ENCODE measurements around the gene GSTM2. TPM values are rescaled to one million over a fixed set of nuclear protein-coding genes. Genes with fewer than 3 reads are reported as not detected.

GSTM2 gene
- total RNA-seq, 1 experiment from 2014 or later: 5.9 TPM

GRCh38 chr1:109659145-109659544, 8.7 kb upstream of the GSTM2 start:
- Histone ChIP-seq H3K27ac (ENCODE audit: low read depth, low read length) (no peak overlapping the region), H3K27me3 (ENCODE audit: insufficient read depth, low read length) (no peaks in the 10 kb centered on the region), H3K4me2 (ENCODE audit: low read length) (no peak overlapping the region), H3K36me3 (ENCODE audit: control insufficient read depth in 1 of 2, insufficient read depth in 2 of 2, low read length in 2 of 2) (no peaks in the 10 kb centered on the region; a peak in 1 of 4 replicates), H2AFZ (ENCODE audit: low read depth, low read length, poor library complexity, severe bottlenecking) (no peak overlapping the region), H3K9me3 (ENCODE audit: control insufficient read depth in 1 of 2, insufficient read depth in 1 of 2, low read depth in 1 of 2, low read length in 2 of 2) (no peaks in the 10 kb centered on the region), H3K4me1 (ENCODE audit: control insufficient read depth in 1 of 2, insufficient read depth in 2 of 2, low read length in 2 of 2) (peaks cover 0 to 27% of the 10 kb centered on the region in 2 experiments; a peak in 3 of 4 replicates), H3K9me2 (ENCODE audit: insufficient read depth) (no peaks in the 10 kb centered on the region), H3K79me2 (ENCODE audit: insufficient read depth, low read length) (no peaks in the 10 kb centered on the region), H3K9ac (ENCODE audit: low read length) (no peak overlapping the region), H3K4me3 (replicated peaks in 1 of 2; ENCODE audit: low read depth in 1 of 2, low read length in 2 of 2) (no peak overlapping the region), H4K20me1 (ENCODE audit: insufficient read depth) (no peaks in the 10 kb centered on the region)
- intact Hi-C loops (cut with micrococcal nuclease): no loop called here
- ChIA-PET RAD21 (ENCODE audit: low non-redundant PET in 1 of 2, low total read pairs in 2 of 2, uncharacterized antibody in 2 of 2, unreplicated experiment in 2 of 2) (no interaction called here), CTCF (no interaction called here), POLR2A (no interaction called here)
- DNase-seq (ENCODE audit: low read depth, low spot score): no peak
- TF ChIP-seq SP1 (IDR thresholded peaks at IDR 0.05; ENCODE audit: low read depth): no peak
- TF ChIP-seq ELF1 (IDR thresholded peaks at IDR 0.05; ENCODE audit: borderline replicate concordance, low read depth): no peak
- no peak for TF ChIP-seq REST (IDR thresholded peaks at IDR 0.05; ENCODE audit: low read depth)
- TF ChIP-seq CEBPB (IDR thresholded peaks at IDR 0.05; ENCODE audit: low read depth): no peak
- TF ChIP-seq TCF7L2 (IDR thresholded peaks at IDR 0.05; ENCODE audit: borderline replicate concordance, extremely low read depth, insufficient read depth, insufficient read length): no peak
- no peak for TF ChIP-seq POLR2AphosphoS5 (IDR thresholded peaks at IDR 0.05; ENCODE audit: low read depth, low read length)
- no peak for TF ChIP-seq POLR2A (IDR thresholded peaks at IDR 0.05; ENCODE audit: borderline replicate concordance, extremely low read depth, insufficient read depth, insufficient read length)
- no peak for TF ChIP-seq FOSL1 (IDR thresholded peaks at IDR 0.05; ENCODE audit: low read depth)
- TF ChIP-seq ZNF274 (IDR thresholded peaks at IDR 0.05; ENCODE audit: low read depth, low read length): no peak
- TF ChIP-seq SIN3A (IDR thresholded peaks at IDR 0.05; ENCODE audit: low read depth): no peak
- no peak for TF ChIP-seq ZFX (IDR thresholded peaks at IDR 0.05)
- no peak for TF ChIP-seq RAD21 (IDR thresholded peaks at IDR 0.05; ENCODE audit: low read depth)
- TF ChIP-seq EZH2phosphoT487 (IDR thresholded peaks at IDR 0.05; ENCODE audit: borderline replicate concordance): no peak
- no peak for TF ChIP-seq ZBTB33 (IDR thresholded peaks at IDR 0.05; ENCODE audit: extremely low read depth, insufficient replicate concordance, low read length)
- TF ChIP-seq CTCF (IDR thresholded peaks at IDR 0.05 in 2 of 3, conservative IDR thresholded peaks at IDR 0.05 in 1 of 3; ENCODE audit: borderline replicate concordance in 1 of 3, insufficient read depth in 1 of 3, low read depth in 2 of 3, low read length in 2 of 3): no peak
- ATAC-seq: no peak
- no TSS peak for BruUV-seq (replicated peaks)
